Fibroblast of skin of right quadriceps (primary cell): Measurements from ENCODE around the gene VEGFA.
A peak's percentile ranks its signal among the peaks of the same experiment; 100 is the strongest.
"Not testable (repeated sequence)": the region's sequence is repeated elsewhere in the genome, so short reads cannot be mapped to it uniquely, and the experiment has no call there.

Experiments used
- DNase-seq: peaks from one replicate; pipeline ENCODE4 v3.0.0-alpha.2; 2013

VEGFA gene

GRCh38 chr6:43806043-43806757, 36.2 kb downstream of the VEGFA start:
- no peak for DNase-seq

- no peak for DNase-seq
Observed at GRCh38 chr6:43806758-43807227, 36.8 kb downstream of the VEGFA start.

DNA sequence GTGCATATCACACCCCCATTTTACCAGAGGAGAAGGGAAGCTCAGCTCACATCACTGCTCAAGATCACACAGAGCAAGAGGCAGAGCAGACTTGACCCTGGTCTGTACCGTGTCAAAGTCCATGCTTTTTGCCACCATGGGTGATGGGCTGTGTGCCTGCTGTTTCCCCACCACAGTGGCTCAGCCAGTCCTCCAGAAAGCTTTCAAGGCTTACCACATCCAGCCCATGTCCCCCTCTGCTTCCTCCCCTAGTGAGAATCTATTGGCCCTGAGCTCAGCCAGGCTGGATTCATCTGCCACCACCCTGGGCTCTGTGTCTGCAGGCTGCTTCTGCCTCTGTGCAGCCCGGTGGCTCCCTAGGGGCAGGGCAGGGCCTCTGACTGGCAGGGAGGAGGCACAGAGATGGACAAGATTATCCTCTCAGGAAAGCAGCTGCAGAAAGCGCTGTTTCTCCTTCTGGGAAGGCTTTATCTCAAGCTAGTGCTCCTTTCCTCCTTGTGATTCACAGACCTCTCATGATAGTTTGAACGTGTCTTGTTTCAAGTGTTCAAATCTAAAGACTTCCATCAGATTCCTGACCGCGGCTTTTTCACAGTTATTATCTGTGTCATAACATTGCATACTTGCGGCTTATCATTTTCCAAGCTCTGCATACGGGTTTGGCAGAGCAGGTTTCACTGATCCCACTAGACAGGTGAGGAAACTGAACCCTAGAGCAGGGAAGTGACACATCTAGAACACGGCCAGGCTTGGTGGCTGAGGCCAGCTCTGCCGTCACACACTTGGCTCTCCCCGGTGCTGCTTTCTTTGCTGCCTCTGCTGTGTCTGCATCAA, 37.4 kb downstream of the VEGFA start:
- DNase-seq: no peak

- DNase-seq: no peak
Observed at GRCh38 chr6:43808412-43808811, 38.4 kb downstream of the VEGFA start.

DNA sequence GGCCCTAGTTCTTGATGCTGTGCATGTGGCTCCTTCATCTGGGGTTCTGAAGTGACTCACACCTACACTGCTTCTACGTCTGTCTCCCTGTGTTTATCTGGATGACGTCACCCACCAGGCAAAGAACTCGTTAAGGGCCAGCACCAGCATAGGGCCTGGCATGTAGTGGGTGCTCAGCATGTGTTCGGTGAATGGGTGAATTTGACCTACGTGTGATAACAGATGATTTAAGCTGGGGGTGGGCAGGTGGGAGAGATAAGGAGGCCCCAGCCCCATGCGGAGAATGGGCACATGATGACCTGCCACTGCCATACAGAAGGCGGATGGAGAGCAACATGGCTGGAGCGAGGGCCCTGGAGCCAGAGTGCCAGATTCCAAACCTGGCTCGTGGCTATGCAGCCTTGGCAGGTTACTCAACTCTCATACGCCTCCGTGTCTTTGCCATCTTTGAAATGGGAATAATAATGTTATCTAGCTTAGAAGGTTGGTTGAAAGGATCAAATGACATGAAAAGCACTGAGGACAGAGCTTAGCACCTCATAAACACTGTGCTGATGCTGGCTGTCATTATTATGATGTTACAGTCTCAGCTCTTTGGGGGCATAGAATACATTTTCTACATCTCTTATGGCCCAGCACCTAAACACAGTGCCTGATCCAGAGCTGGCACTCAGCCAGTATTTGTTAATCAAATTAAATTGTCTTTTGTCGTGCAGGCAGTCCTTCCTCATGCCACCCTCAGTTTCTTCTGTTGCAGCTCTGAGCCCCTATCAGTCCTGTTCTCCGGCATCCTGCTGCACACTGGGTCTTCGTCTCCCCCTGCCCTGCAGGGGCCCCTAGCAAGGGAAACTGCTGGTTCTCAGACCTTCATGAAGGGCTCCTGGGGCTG, 39.6 kb downstream of the VEGFA start:
- DNase-seq: peak; percentile 70

DNA sequence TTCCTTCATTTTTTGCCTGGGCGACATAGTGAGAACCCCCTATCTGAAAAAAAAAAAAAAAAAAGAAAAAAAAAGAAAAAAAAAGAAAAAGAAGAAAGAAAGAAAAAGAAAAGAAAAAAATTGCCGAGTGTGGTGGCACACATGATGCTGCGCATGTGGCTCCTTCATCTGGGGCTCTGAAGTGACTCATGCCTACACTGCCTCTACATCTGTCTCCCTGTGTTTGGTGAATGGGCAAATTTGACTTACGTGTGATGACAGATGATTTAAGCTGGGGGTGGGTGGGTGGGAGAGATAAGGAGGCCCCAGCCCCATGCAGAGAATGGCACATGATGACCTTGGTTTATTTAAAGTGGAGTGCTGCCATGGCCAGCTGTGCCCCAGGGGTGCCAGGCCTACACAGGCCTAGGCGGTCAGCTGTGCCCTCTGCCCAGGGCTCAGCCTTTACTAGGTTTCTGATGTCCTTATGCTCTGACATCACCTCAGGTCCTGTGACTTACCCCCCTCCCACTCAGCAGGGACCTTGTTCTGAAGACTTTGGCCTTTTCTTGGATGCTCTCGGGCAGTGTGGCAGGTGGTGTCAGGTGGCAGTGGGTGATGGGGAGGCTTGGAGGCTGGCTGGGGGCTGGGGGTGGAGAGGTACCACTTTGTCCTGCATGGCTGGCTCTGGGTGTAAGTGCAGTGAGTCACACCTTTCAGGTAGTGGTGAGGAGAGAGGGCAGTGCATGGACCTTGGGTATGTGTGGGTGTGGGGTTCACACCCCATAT, 41.1 kb downstream of the VEGFA start:
- DNase-seq: no peak

DNA sequence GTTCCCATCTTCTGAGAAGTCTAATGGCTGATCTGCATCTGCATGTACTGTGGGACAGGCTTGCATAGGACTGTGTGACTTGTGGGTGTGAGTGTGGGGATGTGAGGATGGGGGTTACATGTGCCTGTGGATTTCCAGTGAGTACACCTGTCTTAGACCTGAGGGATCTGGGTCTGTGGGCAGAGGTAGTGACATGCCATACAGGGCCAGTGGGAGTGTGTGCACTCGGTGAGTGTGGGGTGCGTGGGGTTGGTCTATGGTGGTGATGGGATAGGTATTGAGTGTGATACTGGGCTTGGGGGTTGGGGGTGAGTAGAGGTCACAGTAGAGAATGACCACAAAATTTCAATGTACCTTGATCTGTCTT, 41.7 kb downstream of the VEGFA start:
- DNase-seq: no peak

DNA sequence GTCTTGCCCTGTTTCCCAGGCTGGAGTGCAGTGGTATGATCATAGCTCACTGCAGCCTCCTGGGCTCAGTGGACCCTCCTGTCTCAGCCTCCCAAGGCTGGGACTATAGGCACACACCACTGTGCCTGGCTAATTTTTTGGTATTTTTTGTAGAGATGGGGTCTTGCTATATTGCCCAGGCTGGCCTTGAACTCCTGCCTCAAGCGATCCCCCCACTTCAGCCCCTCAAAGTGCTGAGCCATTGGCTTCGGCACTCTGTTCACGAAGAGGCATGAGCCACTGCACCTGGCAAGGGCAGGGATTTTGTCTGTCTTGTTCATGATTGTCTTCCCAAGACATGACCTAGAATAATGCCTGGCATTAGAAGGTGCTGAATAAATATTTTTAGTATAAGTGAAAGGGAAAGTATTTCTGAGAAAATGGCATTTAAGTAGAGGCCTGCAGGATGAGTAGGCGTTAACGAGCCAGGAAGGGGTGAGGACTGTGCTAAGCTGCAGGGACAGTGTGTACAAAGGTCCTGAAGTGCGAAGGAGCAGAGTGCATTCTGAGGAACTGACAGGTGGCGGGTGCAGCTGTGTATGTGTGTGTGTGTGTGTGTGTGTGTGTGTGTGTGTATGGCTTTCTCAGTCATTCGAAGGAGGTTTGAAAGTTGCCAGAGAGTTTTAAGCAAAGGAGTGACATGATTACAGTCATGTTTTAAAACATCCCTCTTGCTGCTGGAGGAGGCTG, 43.0 kb downstream of the VEGFA start:
- no peak for DNase-seq

DNA sequence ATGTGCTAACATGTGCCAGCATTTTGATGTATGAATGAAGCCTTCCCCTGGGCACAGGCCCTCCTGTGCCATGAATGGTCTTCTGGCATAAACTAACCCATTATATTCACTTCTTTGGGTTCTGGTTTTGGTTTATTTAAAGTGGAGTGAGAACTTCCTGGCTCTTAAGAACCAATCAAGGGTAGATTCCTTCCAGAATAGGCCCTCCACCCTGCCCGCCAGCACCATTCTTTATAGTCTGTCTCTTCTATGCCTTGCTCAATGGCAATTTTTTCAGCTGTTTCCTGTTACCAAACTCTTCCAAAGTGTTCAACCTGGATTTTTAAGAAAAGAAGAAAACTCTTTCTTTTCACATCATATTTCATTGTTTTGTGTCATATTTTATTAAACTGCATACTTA, 44.1 kb downstream of the VEGFA start:
- DNase-seq: no peak

DNA sequence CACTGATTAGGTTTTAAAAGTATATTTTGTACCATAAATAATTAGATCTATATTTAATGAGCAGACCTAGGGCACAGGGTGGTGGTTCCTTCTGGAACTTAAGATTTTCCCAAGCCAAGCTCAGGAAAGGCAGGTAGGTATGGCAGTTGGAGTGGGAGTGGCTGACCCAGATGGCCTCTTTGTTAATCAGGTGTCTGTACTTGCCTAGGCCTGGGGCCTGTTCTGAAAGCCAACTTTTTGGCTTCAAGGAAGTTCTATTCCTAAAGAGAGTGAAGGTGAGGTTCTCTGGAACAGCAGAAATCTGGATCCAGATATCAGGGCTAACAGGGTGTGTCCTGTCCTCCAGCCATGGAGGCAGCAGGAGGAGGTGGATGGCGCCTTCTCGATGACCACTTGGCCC, 44.9 kb downstream of the VEGFA start:
- no peak for DNase-seq

GRCh38 chr6:43817192-43817591, 47.2 kb downstream of the VEGFA start:
- peak; percentile 34 for DNase-seq

DNA sequence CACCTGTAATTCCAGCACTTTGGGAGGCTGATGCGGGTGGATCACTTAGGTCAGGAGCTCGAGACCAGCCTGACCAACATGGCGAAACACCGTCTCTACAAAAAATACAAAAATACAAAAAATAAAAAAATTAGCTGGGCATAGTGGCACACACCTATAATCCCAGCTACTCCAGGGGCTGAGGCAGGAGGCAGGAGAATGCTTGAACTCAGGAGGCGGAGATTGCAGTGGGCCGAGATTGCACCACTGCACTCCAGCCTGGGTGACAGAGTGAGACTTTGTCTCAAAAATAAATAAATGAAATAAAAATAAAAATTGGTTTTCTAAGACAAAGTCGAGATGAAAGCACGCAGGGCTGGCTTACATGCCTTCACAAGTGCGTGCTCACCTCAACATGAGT, 49.0 kb downstream of the VEGFA start:
- DNase-seq: not testable (repeated sequence)

DNA sequence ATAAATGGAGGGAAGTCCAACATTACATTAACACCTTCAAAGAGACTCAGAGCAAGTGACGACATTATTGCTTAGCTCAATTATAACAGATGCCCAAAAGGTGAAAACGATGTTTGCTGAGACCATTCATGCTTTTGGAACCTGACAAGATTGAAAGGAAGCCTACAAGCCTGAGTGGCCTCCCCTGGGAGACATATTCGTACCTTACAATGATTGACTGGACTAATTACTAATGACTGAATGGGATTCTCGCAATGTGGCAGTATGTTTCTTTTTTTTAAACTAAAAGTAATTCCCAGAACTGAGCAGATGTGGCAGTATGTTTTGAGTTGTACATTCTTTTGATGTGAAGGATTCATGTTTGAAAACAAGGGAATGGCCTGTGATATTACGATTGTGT, 49.9 kb downstream of the VEGFA start:
- DNase-seq: no peak

- DNase-seq: no peak
Observed at GRCh38 chr6:43820486-43820885, 50.5 kb downstream of the VEGFA start.

DNA sequence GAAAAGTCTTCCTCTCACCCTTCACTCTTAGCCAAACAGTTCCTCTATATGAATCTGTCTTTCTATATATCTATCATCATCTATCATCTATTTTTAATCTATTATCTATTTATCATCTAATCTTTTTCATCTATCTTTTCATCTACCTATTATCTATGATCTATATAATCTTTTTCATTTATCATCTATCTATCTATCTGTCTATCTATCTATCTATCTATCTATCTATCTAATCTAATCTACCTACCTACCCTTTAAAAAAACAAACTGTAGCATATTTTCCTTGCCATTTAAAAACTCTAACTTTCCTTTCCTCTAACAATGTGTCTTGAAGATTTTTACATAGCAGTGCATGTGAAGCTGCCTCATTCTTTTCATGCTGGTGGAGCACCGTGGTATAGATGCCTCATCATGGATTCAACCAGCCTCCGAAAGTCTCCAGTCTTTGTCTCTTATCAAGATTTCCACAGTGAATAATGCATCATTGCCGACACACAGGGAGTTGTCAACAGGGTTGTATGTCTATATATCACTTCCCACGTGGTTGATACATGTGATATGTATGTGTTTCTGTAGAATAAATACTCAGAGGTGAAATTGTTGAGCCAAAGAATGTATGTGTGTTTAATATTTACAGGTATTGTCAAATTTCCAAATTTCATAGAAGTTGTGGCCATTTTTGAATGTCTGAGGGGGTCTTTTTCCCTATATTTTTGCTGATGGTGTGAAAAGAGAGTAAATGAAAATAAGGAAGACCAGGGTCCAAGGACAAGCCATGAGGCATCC, 51.3 kb downstream of the VEGFA start:
- no peak for DNase-seq

- DNase-seq: no peak
Observed at GRCh38 chr6:43823390-43823789, 53.4 kb downstream of the VEGFA start.

DNA sequence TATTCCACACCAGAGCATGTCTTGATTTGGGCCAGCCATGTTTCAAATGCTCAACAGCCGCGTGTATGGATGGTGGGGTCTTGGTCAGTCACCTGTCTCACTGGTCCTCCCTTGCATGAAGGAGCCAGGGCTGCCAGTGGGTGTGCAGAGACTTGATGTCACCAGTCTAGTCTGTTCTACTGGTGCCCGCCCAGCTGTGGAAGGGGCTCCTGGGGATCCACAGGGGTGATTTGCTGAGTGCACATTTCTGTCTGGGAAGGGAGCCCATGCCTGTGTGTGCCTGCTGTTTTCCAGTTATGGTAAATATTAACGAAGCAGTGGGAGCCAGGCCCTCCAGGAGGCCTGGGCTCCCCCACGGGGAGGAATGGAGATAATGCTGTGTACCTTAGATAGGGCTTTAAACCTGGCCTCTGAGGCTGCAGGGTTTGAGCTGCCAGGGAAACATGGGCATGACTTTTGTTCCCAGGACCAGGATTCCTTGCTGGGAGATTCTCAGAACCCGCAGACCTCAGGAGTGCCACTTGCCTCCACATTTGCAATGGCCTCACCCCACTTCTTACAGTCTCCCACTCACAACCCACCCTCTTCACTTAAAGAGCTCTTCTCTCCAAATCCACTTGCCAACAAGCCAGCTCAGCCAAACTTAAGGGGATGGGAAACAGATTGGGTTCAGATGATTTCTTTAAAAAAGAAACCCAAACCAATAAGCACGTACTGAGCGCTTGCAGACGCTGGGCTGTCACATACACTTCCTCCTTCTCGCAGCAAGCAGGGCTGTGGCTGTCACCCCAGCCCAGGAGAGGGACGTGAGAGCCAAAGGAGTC, 54.1 kb downstream of the VEGFA start:
- DNase-seq: no peak

GRCh38 chr6:43824703-43825064, 54.7 kb downstream of the VEGFA start:
- no peak for DNase-seq

DNA sequence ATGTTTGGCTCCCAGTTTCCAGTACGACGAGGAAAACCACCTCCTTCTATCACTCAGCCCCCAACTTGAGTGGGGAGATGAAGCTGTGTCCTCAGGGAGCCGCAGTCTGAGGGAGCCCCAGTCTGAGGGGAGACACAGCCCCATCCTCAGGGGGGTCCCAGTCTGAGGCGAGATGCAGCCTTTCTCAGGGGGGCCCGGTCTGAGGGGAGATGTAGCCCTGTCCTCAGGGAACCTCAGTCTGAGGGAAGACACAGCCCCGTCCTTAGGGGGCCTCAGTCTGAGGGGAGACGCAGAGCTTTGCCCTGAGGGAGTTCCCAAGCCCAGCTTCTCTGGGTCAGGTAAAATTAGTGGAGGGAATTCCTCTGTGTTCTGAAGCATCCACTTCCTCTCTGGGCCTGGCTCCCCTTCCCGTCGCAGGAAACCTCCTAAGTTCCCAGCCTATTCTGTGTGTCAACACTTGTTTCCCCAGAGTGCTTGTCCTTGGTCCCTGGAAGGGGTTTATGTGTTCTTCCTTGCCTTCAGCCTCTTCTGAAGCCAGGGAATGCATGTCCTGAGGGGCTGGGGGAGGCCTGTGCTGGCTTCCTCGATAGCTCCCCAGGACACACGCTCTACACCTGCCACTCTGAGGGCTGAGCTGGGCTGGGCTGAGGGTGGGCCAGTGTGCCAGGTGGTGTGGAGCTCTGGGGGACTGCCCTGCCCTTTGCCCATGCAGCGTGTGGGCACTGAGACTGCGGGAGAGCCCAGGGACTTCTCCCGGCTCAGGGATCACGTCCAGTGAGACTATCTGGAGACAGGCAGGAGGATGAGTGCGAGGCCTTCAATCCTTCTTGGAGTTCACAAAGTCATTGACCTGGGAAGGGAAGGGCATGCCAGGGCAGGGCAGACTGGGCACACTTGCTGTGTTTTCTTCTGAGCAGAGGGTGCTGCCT, 55.4 kb downstream of the VEGFA start:
- DNase-seq: no peak
